GM10248 (cell line): Measurements from ENCODE around the gene CCDC85C.

Source experiments
- CTCF ChIA-PET: fragments of 300-600 bp; sonication (Branson Sonifier 250); formaldehyde crosslinking; extraction: SDS; loops from one replicate; lab custom pipeline; 2021; ENCODE audit warnings: antibody characterized with exemption; lab: Yijun Ruan, JAX
- POLR2A ChIA-PET: fragments of 350-650 bp; sonication (Branson Sonifier 250); formaldehyde crosslinking; extraction: SDS; loops from one replicate; lab custom pipeline; 2020; ENCODE audit warnings: antibody characterized with exemption; lab: Yijun Ruan, JAX
- DNase-seq: peaks from one replicate; pipeline ENCODE4 v3.0.0; 2012; ENCODE audit errors: extremely low spot score
- CTCF ChIP-seq: IDR thresholded peaks from 2 replicates; pipeline ENCODE4 v1.5.1; 2012; ENCODE audit warnings: mild to moderate bottlenecking, low read depth; ENCODE audit errors: extremely low read depth, missing control alignments, control extremely low read depth

CCDC85C gene

GRCh38 chr14:99592933-99593753 is 10.9 kb downstream of the CCDC85C start:
- POLR2A ChIA-PET, result no interaction called here
- CTCF ChIA-PET, result interaction anchor here (1.8 kb wide), 1 partner anchor 13 kb away, joined by 11 read pairs; no protein-coding TSS in a partner anchor
- no peak for DNase-seq
- no peak for TF ChIP-seq CTCF

GRCh38 chr14:99592394-99592793 is 11.6 kb downstream of the CCDC85C start:
- ChIA-PET CTCF (no interaction called here), POLR2A (no interaction called here)
- no peak for DNase-seq
- TF ChIP-seq CTCF, result no peak

- ChIA-PET CTCF (no interaction called here), POLR2A (no interaction called here)
- no peak for TF ChIP-seq CTCF
- DNase-seq, result no peak
Observed at GRCh38 chr14:99590746-99591555, 13.1 kb downstream of the CCDC85C start.

GRCh38 chr14:99589651-99590530 is 14.1 kb downstream of the CCDC85C start:
- CTCF ChIA-PET, result interaction anchor here (0.9 kb wide), 1 partner anchor 38 kb away, joined by 6 read pairs; no protein-coding TSS in a partner anchor
- no peak for DNase-seq
- no peak for TF ChIP-seq CTCF
- POLR2A ChIA-PET, result no interaction called here

- DNase-seq, result no peak
- ChIA-PET POLR2A (no interaction called here), CTCF (interaction anchor here (0.9 kb wide), 1 partner anchor 39 kb away, joined by 6 read pairs; no protein-coding TSS in a partner anchor)
- TF ChIP-seq CTCF, result no peak
Observed at GRCh38 chr14:99589031-99589441, 15.0 kb downstream of the CCDC85C start.
